GM21576 (cell line): ENCODE data around the gene EARS2.
"Not testable (repeated sequence)": the region's sequence is repeated elsewhere in the genome, so short reads cannot be mapped to it uniquely, and the experiment has no call there.

Source experiments
- ATAC-seq: cut with Tn5 transposase; IDR thresholded peaks from one replicate; pipeline ENCODE4 v1.9.1; 2021; ENCODE audit warnings: mild to moderate bottlenecking, moderate library complexity; ENCODE audit not compliant: unreplicated experiment

EARS2 gene

DNA sequence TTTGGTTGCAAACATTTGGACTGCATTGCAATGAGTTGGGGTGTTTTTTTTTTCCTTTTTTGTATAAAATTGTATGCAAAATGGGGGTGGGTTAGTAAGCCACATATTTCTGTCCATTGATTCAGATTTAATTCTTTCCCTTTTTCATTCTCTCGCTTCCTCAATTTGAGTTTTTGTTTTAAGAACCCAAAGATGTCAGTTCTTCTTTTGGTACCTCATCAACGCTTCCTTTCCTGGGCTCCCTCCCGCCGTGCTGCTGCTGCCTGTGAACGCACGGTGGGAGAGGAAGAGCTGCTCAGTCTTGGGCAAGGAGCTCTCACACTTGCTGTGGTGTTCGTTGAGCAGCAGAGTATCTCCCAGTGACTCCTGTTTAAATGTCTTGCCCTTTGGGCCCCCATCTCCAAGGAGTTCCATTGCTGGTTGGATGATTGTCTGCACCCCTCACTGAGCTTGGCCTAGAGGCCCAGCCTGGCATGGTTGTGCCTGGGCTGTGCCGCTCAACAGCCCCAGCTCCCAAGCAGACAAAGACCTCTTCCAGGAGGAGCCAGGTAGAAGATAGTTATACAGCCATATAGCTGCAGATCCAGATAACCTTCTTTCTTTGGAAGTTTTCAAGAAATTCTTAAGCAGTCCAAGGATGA, 14.0 kb upstream of the EARS2 start:
- ATAC-seq = no peak

DNA sequence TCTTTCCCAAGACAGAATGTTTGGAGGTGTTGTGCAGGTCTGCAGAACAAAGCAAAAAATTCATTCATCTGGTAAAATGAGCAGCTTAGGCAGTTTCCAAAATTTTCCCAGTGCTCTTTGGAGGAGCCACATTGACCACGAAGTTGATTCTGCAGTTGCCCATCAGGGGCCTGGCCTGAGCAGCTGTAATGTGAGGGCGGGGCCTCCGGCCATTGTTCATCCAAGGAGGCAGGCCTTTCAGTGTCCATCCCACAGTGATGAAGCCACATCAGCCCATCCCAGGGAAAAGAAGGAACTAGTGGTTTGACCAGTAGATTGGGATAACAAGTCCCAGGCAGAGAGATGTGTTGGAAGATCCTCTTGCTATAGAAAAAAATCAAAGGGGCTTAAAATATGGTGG, 10.5 kb upstream of the EARS2 start:
- no peak for ATAC-seq

DNA sequence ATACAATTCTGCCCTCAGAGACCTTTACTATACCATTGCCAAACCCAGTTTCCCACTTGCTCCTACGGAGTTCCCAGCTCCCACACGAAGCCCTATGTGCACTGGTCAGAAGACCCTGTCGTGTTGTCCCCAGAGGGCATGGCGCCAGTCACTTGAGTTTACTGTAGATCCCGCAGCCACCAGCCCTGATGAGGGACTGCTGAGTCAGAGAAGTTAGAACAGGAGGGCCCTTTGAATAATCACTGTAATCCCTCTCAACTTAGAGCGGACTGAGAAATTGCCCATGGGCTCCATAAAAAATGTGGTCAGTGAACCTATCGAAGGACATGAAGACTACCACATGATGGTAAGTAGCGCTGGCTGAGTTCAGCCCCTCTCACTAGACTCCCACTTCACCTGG, 9.6 kb upstream of the EARS2 start:
- no peak for ATAC-seq

DNA sequence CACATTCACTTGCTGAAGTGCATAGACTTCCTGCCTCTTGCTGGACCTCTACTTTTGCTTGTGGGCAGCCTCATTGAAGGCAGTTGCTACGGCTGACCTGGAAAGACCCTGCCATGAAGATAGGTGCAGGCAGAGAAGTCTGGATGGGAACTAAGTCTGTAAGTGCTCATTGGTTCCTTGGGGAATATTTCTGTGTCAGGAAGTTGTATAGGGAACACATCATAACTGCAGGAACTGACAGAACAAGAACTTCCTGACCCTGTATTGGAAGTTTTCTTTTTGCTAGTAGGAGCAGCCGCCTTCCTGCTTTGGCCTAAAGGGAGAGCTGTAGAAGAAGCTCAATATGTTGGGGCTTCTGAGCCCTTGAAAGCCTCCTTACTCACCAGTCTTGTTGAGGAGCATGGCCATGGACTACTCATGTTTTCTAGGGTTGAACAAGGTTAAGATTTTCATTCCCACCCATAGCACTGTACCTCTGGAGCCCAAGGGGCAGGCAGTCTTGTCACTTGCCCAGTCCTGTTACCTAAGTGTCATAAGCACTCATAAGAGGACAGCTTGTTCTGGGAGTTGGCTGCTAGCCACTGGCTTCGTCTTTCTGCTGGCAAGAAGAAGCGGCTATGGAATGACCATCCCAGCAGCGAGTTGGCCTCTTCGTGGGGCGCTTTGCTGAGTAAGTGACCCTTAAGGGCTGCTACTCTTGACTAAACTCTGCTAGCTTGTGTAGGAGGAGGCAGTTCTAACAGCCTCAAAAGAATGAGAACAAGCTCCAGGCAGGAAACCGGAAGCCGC, 7.6 kb upstream of the EARS2 start:
- ATAC-seq = no peak

DNA sequence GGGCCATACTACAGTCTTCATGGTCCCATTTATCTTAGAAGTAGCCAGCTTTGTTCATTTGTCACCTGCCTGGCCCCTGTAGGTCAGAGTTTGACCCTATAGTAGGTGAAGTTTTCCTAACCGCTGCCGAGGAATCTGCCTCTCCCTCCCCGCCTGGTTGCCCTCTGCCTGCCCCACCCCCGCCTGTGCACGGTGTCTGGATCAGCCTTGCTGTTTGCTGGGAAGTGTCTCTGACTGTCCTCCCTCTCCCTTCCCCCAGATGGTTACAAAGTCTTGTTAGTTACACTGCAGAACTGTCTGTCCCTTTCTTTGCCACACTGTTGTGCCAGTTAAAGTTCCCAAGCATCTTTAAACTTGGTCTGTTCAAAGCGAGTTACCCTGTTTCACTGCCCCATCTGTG, 6.0 kb upstream of the EARS2 start:
- ATAC-seq = no peak

DNA sequence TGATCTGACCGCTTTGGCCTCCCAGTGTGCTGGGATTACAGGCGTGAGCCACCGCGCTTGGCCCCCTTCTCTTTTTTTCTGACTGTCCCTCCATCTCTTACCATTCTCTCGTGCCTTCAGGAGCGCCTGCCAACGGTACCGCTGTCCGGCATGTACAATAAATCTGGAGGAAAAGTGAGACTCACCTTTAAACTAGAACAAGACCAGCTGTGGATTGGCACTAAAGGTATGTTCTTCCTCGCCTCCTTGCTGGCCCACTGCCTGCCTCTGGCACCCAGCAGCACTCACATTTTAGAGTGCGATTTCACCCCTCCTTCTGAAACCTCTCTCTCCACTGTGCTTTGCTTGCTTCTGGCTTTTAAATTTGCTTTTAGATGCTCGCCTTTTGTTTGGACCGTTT, 5.4 kb upstream of the EARS2 start:
- ATAC-seq = no peak

DNA sequence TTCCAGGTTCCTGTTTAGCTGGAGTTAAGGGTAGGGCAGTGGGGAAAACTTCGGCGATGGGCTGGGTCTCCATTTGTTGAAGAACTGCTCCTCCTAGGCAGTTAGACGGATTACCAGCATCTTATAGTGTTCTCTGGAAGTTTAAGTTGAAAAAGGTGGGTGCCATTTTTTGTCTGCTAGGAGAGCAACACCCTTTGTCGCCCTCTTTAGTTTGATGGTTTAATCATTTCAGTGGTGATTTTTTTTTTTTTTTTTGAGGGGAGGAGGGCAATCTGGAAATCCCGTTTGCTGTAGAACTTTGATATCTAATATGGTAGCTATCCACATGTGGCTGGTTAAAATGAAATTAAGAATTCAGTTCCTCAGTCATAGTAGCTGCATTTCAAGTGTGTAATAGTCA, 4.4 kb upstream of the EARS2 start:
- ATAC-seq = no peak

DNA sequence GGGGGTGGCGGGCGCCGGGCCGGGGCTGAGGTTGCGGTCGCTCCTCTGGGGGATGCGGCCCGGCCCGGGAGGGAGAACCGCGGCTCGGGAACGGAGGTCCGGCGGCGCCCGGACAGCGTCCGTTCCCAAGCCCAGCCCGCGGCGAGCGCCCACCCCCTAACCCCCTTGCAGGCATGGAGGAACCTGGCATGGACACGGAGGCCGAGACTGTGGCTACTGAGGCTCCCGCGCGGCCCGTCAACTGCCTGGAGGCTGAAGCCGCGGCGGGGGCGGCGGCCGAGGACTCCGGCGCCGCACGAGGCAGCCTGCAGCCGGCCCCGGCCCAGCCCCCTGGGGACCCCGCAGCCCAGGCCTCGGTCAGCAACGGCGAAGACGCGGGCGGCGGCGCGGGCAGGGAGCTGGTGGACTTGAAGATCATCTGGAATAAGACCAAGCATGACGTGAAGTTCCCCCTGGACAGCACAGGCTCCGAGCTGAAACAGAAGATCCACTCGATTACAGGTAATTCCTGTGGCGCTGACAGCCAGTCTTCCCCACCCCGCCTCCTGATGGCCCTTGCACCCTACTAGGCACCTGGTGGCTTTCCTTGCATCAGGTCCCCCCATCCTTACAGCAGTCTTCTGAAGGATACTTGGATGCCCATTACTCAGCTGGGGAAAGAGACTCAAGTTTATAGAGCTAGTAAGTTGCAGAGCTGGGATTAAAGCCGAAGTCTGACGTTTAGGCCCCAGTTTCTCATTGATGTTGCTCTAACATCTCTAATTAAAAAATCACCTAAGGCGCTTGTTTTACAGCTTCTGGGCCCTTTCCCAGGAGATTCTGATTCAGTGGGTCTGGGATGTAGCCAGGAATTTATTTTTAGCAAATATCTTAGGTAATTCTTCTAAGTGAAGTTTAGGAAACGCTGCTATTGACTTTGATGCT, 891 bp upstream of the EARS2 start:
- ATAC-seq = peak; percentile 7

DNA sequence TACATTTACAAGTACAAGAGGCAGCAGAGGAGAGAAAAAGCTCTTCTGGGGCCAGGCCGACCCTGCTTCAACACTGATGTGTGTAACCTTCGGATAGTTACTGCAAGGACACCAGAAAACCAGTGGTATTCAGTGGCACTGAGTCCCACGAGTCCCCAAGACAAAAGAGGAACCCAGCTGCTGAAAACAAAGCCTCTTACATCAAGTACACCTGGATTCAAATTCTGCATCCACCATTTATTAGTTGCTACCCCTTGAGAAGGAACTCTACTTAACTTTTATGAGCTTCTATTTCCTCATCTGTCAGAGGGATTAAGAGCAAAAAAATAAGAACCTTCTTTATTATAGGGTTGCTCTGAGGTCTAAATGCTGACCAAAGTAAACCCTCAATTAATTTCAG, 2.6 kb downstream of the EARS2 start:
- no peak for ATAC-seq

DNA sequence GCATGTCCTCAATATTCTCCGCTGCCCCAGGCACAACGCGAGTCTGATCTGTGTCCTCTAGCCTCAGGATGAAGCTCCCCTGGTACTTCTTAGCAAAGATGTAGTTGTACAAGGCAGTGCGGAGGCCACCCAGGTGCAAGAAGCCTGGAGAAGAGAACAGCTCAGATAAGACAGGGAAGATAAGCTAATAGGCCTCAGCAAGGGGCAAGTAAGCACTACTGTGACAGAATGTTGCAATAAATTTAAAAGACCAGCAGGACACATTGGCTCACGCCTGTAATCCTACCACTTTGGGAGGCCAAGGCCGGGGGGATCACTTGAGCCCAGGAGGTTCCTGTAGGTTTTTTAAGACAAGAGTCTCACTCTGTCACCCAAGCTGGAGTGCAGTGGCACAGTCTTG, 5.0 kb downstream of the EARS2 start:
- no peak for ATAC-seq

DNA sequence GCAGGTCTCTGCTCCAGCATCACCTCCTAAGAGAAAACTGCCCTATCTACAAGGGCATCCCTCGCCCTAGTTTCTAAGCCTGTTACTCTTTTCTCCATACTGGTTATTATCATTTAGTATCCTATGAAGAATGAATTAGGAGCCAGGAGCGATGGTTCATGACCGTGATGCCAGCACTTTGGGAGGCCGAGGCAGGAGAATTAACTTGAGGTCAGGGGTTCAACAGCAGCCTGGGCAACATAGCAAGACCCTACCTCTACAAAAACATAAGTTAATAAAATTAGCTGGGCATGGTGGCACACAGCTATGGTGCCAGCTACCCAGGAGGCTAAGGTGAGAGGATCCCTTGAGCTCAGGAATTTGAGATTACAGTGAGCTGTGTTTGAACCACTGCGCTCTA, 7.2 kb downstream of the EARS2 start:
- ATAC-seq = no peak

DNA sequence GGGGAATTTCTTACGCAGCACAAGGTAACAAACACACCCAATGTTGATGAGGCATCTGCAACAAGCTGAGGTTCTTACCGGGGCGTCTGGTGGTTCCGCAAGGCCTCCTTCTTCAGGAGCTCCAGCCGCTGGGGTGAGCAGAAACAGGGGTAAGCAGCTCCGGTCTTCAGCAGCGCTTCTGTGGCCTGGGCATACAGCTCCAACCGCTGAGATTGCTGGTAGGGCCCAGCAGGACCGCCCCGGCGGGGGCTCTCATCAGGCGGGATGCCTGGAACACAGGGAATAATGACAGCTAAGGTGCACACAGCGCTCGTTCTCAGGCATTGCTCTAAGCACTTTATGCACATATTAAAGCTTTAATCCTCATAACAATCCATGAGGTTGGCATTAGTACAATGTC, 12.7 kb downstream of the EARS2 start:
- ATAC-seq = no peak

DNA sequence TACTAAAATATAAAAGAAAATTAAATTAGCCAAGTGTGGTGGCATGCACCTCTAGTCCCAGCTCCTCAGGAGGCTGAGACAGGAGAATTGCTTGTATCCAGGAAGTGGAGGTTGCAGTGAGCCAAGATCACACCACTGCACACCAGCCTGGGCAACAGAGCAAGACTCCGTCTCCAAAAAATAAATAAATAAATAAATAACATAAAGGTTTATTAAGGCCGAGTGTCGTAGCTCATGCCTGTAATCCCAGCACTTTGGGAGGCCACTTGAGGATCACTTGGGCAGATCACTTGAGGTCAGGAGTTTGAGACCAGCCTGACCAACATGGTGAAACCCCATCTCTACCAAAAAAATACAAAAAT, 16.4 kb downstream of the EARS2 start:
- not testable (repeated sequence) for ATAC-seq

DNA sequence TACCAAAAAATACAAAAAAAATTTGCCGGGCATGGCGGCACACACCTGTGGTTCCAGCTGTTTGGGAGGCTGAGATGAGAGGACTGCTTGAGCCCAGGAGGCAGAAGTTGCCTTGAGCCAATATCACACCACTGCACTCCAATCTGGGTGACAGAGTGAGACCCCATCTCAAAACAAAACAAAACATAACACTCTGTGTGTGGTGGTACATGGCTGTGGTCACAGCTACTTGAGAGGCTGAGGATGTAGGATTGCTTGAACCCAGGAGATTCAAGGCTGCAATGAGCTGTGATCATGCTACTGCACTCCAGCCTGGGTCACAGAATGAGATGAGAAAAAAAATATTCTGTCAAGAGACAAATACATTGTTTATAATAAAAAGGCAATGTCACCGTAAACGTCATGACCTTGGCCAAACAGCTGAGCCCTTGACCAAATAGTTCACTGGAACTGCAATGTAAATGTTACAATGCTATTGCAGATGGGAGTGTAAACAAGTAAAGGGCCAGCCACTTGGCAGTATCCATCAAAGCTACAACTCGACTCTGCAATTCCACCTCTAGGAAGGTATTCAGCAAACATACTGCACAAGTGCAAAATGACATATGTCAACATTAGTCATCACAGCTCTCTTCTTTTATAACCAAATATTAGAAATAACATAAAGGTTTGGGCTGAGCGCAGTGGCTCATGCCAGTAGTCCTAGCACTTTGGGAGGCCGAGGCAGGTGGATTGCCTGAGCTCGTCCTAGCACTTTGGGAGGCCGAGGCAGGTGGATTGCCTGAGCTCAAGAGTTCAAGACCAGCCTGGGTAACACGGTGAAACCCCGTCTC, 16.9 kb downstream of the EARS2 start:
- no peak for ATAC-seq

DNA sequence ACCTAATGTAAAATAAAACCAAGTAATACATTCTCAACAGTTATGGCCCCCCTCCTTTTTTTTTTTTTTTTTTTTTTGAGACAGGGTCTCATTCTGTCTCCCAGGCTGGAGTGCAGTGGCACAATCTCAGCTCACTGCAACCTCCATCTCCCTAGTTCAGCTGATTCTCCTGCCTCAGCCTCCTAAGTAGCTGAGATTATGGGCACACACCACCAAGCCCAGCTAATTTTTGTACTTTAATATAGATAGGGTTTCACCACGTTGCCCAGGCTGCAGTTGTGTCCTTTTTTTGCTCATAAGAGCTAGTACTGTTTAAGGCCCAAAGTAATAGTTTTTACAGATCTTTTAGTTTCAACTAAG, 18.3 kb downstream of the EARS2 start:
- no peak for ATAC-seq

DNA sequence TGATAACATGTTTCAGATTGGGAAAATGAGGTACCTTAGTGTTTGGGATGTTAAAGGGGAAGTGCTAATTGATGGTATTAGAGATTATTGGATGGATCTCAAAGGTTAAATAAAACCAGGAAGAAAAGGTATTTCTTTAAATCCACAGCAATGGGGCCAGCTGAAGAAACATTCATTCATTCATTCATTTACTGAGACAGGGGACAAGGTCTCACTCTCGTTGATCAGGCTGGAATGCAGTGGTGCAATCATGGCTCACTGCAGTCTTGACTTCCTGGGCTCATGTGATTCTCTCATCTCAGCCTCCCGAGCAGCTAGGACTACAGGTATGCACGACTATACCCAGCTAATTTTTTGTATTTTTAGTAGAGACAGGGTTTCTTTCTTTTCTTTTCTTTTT, 19.8 kb downstream of the EARS2 start:
- ATAC-seq = no peak

DNA sequence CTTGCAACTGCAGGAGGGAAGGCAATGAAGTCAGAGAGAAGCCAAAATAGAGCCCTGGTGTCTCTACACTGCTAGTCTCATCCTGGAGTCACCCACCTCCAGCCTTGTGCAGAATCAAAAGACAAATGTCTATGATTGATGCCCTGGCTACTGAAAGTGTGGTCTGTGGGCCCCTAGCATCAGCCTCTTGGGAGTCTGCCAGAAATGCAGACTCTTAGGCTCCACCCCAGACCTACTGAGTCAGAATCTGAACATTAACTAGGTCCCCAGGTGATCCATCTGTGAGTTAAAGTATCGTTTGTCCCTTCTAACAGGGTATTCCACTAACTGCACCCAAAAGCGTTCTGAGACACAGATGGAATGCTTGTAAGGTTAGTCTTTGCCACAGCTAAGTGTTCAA, 21.2 kb downstream of the EARS2 start:
- no peak for ATAC-seq

DNA sequence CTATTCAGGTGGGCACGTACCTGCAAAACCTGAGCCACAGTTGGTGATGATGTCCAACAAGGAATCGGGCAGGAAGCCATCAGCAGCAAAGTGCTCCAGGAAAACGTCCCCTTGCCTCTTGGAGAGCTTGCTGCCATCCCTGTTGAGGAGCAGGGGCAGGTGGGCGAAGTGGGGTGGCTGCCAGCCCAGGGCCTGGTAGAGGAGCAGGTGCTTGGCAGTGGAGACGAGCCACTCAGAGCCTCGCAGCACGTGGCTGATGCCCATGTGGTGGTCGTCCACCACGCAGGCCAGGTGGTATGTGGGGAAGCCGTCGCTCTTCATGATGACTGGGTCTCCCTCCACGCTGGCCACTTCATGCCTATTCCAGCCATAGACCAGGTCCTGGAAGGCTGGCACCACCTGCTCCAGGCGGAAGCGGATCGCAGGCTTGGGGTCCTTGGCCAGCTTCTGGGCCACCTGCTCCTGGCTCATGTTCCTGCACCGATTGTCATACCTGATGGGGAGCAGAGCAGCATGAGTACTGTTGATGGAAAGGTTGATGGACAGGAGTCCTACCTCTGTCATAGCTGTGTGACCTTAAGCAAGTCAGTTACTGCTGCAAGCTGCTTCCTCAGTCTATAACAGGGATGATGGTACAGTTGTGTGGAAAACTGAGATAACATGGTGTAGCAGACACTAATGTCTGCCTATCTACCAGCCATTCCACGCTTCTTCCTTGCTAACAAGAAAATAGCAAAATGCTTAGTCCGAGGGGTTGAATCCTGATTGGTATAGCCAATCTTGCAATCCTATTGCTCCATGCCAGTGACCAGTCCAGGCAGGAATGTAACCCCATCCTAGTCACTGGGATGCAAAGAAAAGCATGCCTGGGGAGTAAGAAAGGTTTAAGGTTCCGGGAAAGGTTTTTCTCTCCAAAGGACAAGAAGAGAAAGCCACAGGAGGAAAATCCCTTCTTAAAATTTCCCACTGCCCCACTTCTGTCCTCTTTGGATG, 22.0 kb downstream of the EARS2 start:
- ATAC-seq = no peak

DNA sequence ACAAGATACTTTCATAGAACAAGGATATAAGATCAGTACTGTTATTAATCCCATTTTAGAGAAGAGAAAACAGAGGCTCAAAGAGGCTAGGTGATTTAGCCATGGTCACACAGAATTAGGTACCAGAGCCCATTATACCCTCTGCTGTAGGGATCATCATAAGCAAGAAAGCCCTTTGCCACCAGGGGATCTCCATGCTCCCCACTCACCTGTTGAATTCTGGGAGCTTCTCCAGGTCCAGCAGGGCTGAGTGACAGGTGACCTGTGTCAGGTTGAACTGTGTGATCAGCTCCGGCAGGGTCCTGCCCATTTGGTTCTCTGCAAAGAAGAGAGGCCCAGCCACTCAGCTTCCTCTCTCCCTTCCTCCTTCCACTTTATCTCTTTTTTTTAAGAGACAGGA, 24.7 kb downstream of the EARS2 start:
- ATAC-seq = no peak

DNA sequence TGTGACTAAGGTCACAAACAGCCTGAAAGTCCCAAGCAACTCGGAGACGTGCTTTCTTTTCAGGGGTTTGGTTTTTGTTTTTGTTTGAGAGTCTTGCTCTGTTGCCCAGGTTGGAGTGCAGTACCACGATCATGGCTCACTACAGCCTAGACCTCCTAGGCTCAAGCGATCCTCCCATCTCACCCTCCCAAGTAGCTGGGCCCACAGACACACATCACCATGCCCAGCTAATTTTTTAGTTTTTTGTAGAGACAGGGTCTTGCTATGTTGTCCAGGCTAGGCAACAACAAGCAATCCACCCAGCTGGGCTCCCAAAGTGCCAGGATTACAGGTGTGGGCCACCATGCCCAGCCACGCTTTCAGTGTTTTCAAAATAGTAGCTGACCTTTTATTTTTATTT, 27.1 kb downstream of the EARS2 start:
- ATAC-seq = no peak
